ENCODE results near the gene WDR1.

Gene WDR1

DNA sequence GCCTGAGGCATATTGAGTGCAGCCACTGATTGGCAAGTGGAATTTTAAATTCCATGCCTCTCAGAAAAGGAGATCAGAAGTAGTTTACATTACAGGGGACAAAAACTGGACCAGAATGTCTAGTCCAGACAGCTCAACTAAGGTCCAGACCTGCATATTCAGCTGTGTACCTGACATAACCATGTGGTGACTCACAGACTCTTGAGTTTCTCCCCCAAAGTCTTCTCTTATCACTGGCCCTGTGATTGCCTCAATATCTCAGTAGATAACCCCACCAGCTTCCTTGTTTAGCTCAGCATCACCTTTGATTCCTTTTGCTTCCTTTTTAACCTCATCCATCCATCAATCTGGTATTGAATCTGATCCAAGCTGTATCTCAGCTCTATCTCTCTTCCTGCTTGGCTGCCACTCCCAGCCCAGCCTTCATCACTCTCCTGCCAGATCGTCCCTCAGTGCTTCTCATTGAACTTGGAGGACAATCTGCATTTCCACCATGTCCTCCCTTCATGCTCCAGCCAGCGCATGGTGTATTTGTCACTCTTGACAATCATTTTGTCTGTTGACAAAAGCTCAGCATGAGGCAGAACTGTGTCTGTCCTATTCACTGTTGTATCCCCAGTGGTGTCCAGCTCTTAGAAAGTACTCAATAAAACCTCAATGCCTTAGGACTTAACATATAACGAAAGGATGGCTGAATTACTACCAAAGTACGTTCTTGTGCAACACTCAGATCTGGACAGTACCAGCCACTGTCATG is 67.5 kb downstream of the WDR1 start:
- Mint-ChIP-seq H3K36me3 (ENCODE audit: low read depth) (peaks cover 4% of the 10 kb centered on the region), H3K9me3 (no peaks in the 10 kb centered on the region), H3K4me3 (no peak overlapping the region), H3K27me3 (no peaks in the 10 kb centered on the region), H3K27ac (no peak overlapping the region), H3K4me1 (ENCODE audit: low read depth) (peaks cover 11% of the 10 kb centered on the region)

DNA sequence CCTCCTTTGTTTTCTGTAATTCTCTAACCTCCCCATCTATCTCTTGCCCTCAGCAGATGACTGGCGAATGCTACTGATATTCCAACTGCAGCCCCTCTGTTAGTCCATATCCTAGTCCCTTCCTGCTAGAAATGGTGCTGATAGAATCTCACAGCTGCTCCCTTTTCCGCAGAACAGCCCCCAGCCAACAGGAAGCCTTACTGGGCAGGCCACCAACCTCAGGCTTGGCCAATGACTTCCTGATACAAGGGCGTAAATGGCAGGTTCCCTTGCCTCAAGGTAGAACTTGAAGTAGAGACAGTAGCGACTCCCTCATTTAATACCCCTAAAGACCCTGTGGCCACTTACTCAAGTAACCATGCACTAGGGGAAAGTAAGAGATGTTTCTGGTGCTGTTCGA is 68.6 kb downstream of the WDR1 start:
- Mint-ChIP-seq H3K27me3 (no peaks in the 10 kb centered on the region), H3K36me3 (ENCODE audit: low read depth) (peaks cover 10% of the 10 kb centered on the region), H3K27ac (no peak overlapping the region), H3K4me3 (no peak overlapping the region), H3K9me3 (peaks cover 6% of the 10 kb centered on the region), H3K4me1 (ENCODE audit: low read depth) (peaks cover 11% of the 10 kb centered on the region)

GRCh38 chr4:10046471-10046870 is 70.1 kb downstream of the WDR1 start:
- peaks cover 14% of the 10 kb centered on the region for H3K9me3 Mint-ChIP-seq
- no peak overlapping the region for H3K27ac Mint-ChIP-seq
- H3K4me3 Mint-ChIP-seq = no peak overlapping the region
- H3K4me1 Mint-ChIP-seq (ENCODE audit: low read depth) = peaks cover 8% of the 10 kb centered on the region
- peaks cover 20% of the 10 kb centered on the region for H3K36me3 Mint-ChIP-seq (ENCODE audit: low read depth)
- H3K27me3 Mint-ChIP-seq = no peaks in the 10 kb centered on the region

DNA sequence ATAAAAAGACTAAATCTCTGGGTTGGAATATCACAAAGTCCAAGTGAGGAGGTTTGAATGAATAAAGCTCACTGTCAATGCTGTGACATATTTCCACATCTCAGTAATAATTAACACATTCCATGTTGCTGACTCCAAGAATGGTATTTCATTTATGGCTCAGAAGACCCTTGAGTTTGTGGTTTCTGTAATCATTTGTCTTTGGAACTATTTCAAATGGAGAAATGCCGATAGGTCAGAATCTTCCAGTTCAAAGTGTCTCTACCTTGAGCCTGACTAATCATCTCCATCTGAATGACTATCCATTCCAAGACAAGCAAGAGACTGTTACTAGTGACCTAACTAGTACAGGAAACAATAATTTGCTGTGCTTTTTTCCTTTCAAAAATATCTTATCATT is 71.1 kb downstream of the WDR1 start:
- Mint-ChIP-seq H3K27me3 (no peaks in the 10 kb centered on the region), H3K9me3 (peaks cover 14% of the 10 kb centered on the region), H3K4me1 (ENCODE audit: low read depth) (peaks cover 8% of the 10 kb centered on the region), H3K27ac (no peak overlapping the region), H3K4me3 (no peak overlapping the region), H3K36me3 (ENCODE audit: low read depth) (peaks cover 20% of the 10 kb centered on the region)

DNA sequence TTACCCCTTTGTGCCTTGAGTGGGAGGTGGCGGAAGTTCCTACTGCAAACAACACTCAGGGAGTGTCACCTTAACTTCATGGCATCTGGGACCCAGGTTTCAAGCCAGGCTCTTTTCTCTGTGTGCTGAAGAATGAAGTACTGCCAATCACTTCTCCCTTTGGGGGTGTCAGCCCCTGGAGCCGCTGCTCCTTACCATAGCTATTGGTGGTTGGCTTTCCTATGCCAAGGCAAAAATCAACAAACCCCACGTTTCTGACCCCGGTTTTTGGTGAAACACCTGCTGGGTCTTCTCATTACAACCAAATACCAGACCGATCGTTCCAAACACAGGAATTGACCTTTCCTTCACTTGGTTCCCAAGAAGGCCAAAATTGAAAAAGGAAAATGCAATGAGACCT is 75.6 kb downstream of the WDR1 start:
- H3K9me3 Mint-ChIP-seq = peaks cover 14% of the 10 kb centered on the region
- H3K4me3 Mint-ChIP-seq = no peak overlapping the region
- H3K36me3 Mint-ChIP-seq (ENCODE audit: low read depth) = peaks cover 32% of the 10 kb centered on the region
- H3K27me3 Mint-ChIP-seq = no peaks in the 10 kb centered on the region
- no peaks in the 10 kb centered on the region for H3K4me1 Mint-ChIP-seq (ENCODE audit: low read depth)
- no peak overlapping the region for H3K27ac Mint-ChIP-seq

DNA sequence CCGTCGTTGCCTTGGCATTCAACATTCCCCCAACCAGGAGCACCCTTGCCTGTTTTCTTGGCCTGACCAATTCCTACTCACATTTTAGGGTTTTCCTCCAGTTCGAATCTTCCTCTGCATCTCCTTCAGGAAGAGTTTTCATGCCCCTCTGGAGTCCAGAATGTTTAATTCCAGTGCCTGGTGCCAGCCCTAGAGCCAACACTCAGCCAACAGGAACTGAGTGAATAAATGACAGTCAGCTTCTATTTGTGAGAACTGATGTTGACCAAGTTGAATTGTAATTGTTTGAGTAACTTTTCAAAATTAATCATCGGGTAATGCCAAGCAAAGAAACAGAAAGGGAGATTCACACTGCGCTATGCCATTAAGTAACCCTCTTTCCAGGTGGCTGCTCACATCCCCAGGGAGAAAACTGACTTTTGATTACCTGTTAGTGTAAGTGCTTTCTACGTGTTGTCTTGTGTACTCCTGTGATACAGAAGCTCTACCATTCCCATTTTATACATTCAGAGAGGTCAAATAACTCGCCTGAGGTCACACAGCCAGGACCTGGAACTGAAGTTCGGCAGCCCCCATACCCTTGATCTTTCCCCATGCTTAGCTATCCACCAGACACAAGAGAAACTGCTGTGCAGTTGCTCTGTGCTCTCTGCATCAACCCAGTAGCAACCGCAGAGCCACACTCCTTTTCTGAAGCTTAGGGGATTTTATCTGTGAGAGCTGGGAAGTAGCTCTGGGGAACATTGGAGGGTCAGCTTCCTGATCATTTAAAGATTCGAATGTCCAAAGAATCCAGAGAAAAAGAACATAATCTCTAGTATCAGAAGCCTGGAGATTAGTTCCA is 76.3 kb downstream of the WDR1 start:
- peaks cover 32% of the 10 kb centered on the region for H3K36me3 Mint-ChIP-seq (ENCODE audit: low read depth)
- no peak overlapping the region for H3K27ac Mint-ChIP-seq
- H3K4me3 Mint-ChIP-seq = no peak overlapping the region
- H3K4me1 Mint-ChIP-seq (ENCODE audit: low read depth) = no peaks in the 10 kb centered on the region
- H3K9me3 Mint-ChIP-seq = peaks cover 14% of the 10 kb centered on the region
- H3K27me3 Mint-ChIP-seq = no peaks in the 10 kb centered on the region

GRCh38 chr4:10036807-10037342 is 79.7 kb downstream of the WDR1 start:
- peaks cover 16% of the 10 kb centered on the region for H3K36me3 Mint-ChIP-seq (ENCODE audit: low read depth)
- no peak overlapping the region for H3K4me3 Mint-ChIP-seq

DNA sequence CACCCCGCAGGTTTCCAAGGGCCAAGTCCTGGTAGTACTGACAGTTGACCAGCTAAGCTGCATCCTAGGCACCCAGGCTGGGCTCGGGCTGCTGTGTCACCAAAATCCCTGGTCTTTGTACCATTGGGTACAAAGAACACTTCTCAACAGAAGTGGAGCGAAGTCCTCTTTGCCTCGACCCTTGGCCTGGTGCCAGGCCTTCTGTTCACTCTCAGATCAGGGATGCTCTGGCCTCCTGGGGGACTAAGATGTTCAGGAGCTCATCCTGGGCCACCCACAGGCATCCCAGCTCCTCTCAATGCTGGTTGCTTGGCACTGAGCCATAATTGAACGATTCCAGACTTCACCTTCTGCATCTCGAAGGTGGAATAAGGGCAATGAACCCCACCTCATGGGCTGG is 81.5 kb downstream of the WDR1 start:
- Mint-ChIP-seq H3K27me3 (peaks cover 4% of the 10 kb centered on the region), H3K4me3 (no peak overlapping the region), H3K4me1 (ENCODE audit: low read depth) (peaks cover 16% of the 10 kb centered on the region), H3K27ac (no peak overlapping the region), H3K36me3 (ENCODE audit: low read depth) (peaks cover 15% of the 10 kb centered on the region), H3K9me3 (no peaks in the 10 kb centered on the region)

More at GRCh38 chr4:10036807-10037342, 79.7 kb downstream of the WDR1 start:
- Mint-ChIP-seq H3K27ac (no peak overlapping the region), H3K4me1 (ENCODE audit: low read depth) (peaks cover 16% of the 10 kb centered on the region), H3K9me3 (no peaks in the 10 kb centered on the region), H3K27me3 (peaks cover 4% of the 10 kb centered on the region)

- Mint-ChIP-seq H3K27me3 (peaks cover 4% of the 10 kb centered on the region), H3K9me3 (no peaks in the 10 kb centered on the region), H3K36me3 (ENCODE audit: low read depth) (peaks cover 10% of the 10 kb centered on the region), H3K27ac (no peak overlapping the region), H3K4me1 (ENCODE audit: low read depth) (peaks cover 16% of the 10 kb centered on the region), H3K4me3 (no peak overlapping the region)
Measured at GRCh38 chr4:10034612-10035104, 81.9 kb downstream of the WDR1 start.

- no peaks in the 10 kb centered on the region for H3K9me3 Mint-ChIP-seq
- peaks cover 4% of the 10 kb centered on the region for H3K27me3 Mint-ChIP-seq
- peaks cover 16% of the 10 kb centered on the region for H3K4me1 Mint-ChIP-seq (ENCODE audit: low read depth)
- peaks cover 5% of the 10 kb centered on the region for H3K36me3 Mint-ChIP-seq (ENCODE audit: low read depth)
- peak overlapping the region; percentile 53 for H3K27ac Mint-ChIP-seq
- no peak overlapping the region for H3K4me3 Mint-ChIP-seq
Measured at GRCh38 chr4:10034136-10034535, 82.5 kb downstream of the WDR1 start.

- H3K9me3 Mint-ChIP-seq = no peaks in the 10 kb centered on the region
- peaks cover 4% of the 10 kb centered on the region for H3K36me3 Mint-ChIP-seq (ENCODE audit: low read depth)
- peaks cover 4% of the 10 kb centered on the region for H3K27me3 Mint-ChIP-seq
- no peak overlapping the region for H3K4me3 Mint-ChIP-seq
- H3K27ac Mint-ChIP-seq = no peak overlapping the region
- peaks cover 16% of the 10 kb centered on the region for H3K4me1 Mint-ChIP-seq (ENCODE audit: low read depth)
Measured at GRCh38 chr4:10033191-10033881, 83.3 kb downstream of the WDR1 start.

- Mint-ChIP-seq H3K27ac (no peak overlapping the region), H3K27me3 (peaks cover 4% of the 10 kb centered on the region), H3K4me1 (ENCODE audit: low read depth) (peaks cover 16% of the 10 kb centered on the region), H3K36me3 (ENCODE audit: low read depth) (peaks cover 4% of the 10 kb centered on the region), H3K9me3 (no peaks in the 10 kb centered on the region), H3K4me3 (no peak overlapping the region)
Measured at GRCh38 chr4:10032625-10033024, 84.0 kb downstream of the WDR1 start.

GRCh38 chr4:10031668-10032590 is 84.7 kb downstream of the WDR1 start:
- H3K27me3 Mint-ChIP-seq = peaks cover 8% of the 10 kb centered on the region
- no peaks in the 10 kb centered on the region for H3K9me3 Mint-ChIP-seq
- no peak overlapping the region for H3K4me3 Mint-ChIP-seq
- no peak overlapping the region for H3K27ac Mint-ChIP-seq
- H3K36me3 Mint-ChIP-seq (ENCODE audit: low read depth) = peaks cover 4% of the 10 kb centered on the region
- peaks cover 16% of the 10 kb centered on the region for H3K4me1 Mint-ChIP-seq (ENCODE audit: low read depth)
